Neutrophil (primary cell): ENCODE measurements around the gene PTPN13.

Experiments
- H3K27ac ChIP-seq: fragments of 200-600 bp; sonication (generic); 2 replicates; pipeline ENCODE4 v1.5.1; 2016; ENCODE audit warnings: mild to moderate bottlenecking, moderate library complexity
- H3K27me3 ChIP-seq: fragments of 200-600 bp; sonication (generic); 2 replicates; pipeline ENCODE4 v1.6.0; 2016; ENCODE audit warnings: mild to moderate bottlenecking
- H3K36me3 ChIP-seq: fragments of 200-600 bp; sonication (generic); 2 replicates; pipeline ENCODE4 v1.5.1; 2017
- H3K4me1 ChIP-seq, 2 experiments: fragments of 200-600 bp in 1 of 2; sonication (generic) in 1 of 2; 1 replicate in 1 of 2; 2 replicates in 1 of 2; pipeline versions ENCODE4 v1.5.1 to v1.6.1; 2013 to 2016; ENCODE audit warnings: low read depth in 1 of 2, low read length in 1 of 2, mild to moderate bottlenecking in 1 of 2, moderate library complexity in 1 of 2; ENCODE audit not compliant: control insufficient read depth in 1 of 2, insufficient read depth in 1 of 2
- H3K4me3 ChIP-seq, 2 experiments: fragments of 200-600 bp in 1 of 2; sonication (generic) in 1 of 2; 1 replicate in 1 of 2; 2 replicates in 1 of 2; pipeline ENCODE4 v1.5.1; 2013 to 2016; ENCODE audit warnings: low read depth in 1 of 2, low read length in 1 of 2, mild to moderate bottlenecking in 1 of 2, moderate library complexity in 1 of 2
- H3K9me3 ChIP-seq: fragments of 200-600 bp; sonication (generic); 2 replicates; pipeline ENCODE4 v1.5.1; 2016
- CTCF ChIP-seq: fragments of 200-600 bp; sonication (generic); IDR thresholded peaks from 2 replicates; pipeline ENCODE4 v1.5.1; 2016; ENCODE audit warnings: antibody characterized with exemption

PTPN13 gene

DNA sequence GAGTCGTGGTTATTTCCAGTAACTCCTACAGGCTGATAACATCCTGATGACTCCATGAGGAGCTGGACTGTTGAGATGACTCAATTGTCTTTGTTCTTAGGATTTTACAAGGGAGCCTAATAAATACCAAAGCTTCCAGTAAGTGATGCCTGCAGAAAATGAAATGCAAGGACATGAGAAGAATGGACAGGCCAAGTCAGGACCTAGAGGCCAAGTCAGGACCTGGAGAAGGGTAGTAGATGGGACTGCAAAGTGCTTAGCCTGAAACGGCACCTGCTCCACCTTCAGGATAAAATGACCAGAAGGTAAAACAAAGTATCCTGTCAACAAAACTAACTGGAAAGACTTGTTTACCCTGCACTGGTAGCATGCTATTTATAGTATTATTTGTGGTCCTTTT, 261.5 kb downstream of the PTPN13 start:
- Histone ChIP-seq H3K4me3 (no peak overlapping the region), H3K27me3 (no peaks in the 10 kb centered on the region), H3K4me1 (no peaks in the 10 kb centered on the region), H3K9me3 (no peaks in the 10 kb centered on the region), H3K36me3 (no peaks in the 10 kb centered on the region), H3K27ac (no peak overlapping the region)
- TF ChIP-seq CTCF: no peak

- no peak for TF ChIP-seq CTCF
- Histone ChIP-seq H3K4me1 (no peaks in the 10 kb centered on the region), H3K27me3 (no peaks in the 10 kb centered on the region), H3K4me3 (no peak overlapping the region), H3K9me3 (no peaks in the 10 kb centered on the region), H3K36me3 (no peaks in the 10 kb centered on the region), H3K27ac (no peak overlapping the region)
Observed at GRCh38 chr4:86856896-86857295, 262.8 kb downstream of the PTPN13 start.

GRCh38 chr4:86857341-86858052, 263.4 kb downstream of the PTPN13 start:
- Histone ChIP-seq H3K4me3 (no peak overlapping the region), H3K27me3 (no peaks in the 10 kb centered on the region), H3K4me1 (no peaks in the 10 kb centered on the region), H3K36me3 (no peaks in the 10 kb centered on the region), H3K9me3 (no peaks in the 10 kb centered on the region), H3K27ac (no peak overlapping the region)
- no peak for TF ChIP-seq CTCF
